K562 (cell line): ENCODE data around the gene ATG10. TPM values are rescaled to one million over a fixed set of nuclear protein-coding genes. Genes with fewer than 3 reads are reported as not detected.

Experiments
- ATAC-seq: fragments of 200-7000 bp; cut with Tn5 transposase; 3 replicates; pipeline ENCODE4 v1.9.1; 2020; ENCODE audit warnings: moderate library complexity
- BruUV-seq: library from RNA; stranded (reverse); fragments of 400-500 nt; replicated peaks from 2 replicates; lab custom pipeline; 2021; lab: Mats Ljungman, UMichigan
- CTCF ChIA-PET: fragments of 300-600 bp; formaldehyde crosslinking; extraction: SDS; loops from one replicate; lab custom pipeline; 2021; ENCODE audit warnings: low intra/inter-chr PET ratio; lab: Yijun Ruan, JAX
- POLR2A ChIA-PET: fragments of 300-600, 350-650 bp; sonication (Branson Sonifier 250); formaldehyde crosslinking; extraction: SDS; loops from one replicate; lab custom pipeline; 2021; ENCODE audit warnings: antibody characterized with exemption, inconsistent platforms; lab: Yijun Ruan, JAX
- DNase-seq, 4 experiments: peaks; one replicate each; pipeline versions ENCODE4 v3.0.0 to v3.0.0-alpha.2; 2011 to 2018; ENCODE audit warnings: low spot score in 3 of 4, mixed read lengths in 3 of 4; ENCODE audit errors: extremely low read depth in 1 of 4
- FAIRE-seq: peaks from 2 replicates; lab custom pipeline; 2011; peaks lifted over from hg19 to GRCh38; lab: Jason Lieb, UNC
- H2AFZ ChIP-seq: 2 replicates; pipeline ENCODE4 v1.6.0; 2011; ENCODE audit warnings: low read depth, low read length, control low read depth, inconsistent platforms
- H3K27ac ChIP-seq: fragments of 200-600 bp; 3 replicates; pipeline ENCODE4 v1.8.0; 2011; ENCODE audit warnings: low read depth, mild to moderate bottlenecking, control low read depth, inconsistent platforms, low read length, moderate library complexity, mixed read lengths; ENCODE audit errors: extremely low read depth
- H3K27me3 ChIP-seq, 2 experiments: fragments of 300-600 bp in 1 of 2; 2 replicates in 1 of 2; 3 replicates in 1 of 2; pipeline versions ENCODE4 v1.6.0 to v1.8.0; 2011; ENCODE audit warnings: inconsistent platforms in 2 of 2, low read length in 2 of 2, mild to moderate bottlenecking in 1 of 2, mixed read lengths in 1 of 2, moderate library complexity in 1 of 2; ENCODE audit not compliant: control insufficient read depth in 2 of 2, insufficient read depth in 2 of 2
- H3K36me3 ChIP-seq: fragments of 300-600 bp; 3 replicates; pipeline ENCODE4 v1.8.0; 2011; ENCODE audit warnings: mild to moderate bottlenecking, low read length, inconsistent platforms; ENCODE audit not compliant: control insufficient read depth, insufficient read depth
- H3K4me1 ChIP-seq, 2 experiments: fragments of 200-600 bp in 1 of 2; replicated peaks in 1 of 2; 2 replicates in 1 of 2; 3 replicates in 1 of 2; pipeline versions ENCODE4 v1.5.1 to v1.8.0; 2011; ENCODE audit warnings: inconsistent platforms in 2 of 2, low read length in 2 of 2, mild to moderate bottlenecking in 1 of 2, mixed read lengths in 1 of 2, moderate library complexity in 1 of 2; ENCODE audit not compliant: control insufficient read depth in 2 of 2, insufficient read depth in 2 of 2
- H3K4me2 ChIP-seq: 2 replicates; pipeline ENCODE4 v1.6.1; 2011; ENCODE audit warnings: low read length, control low read depth, inconsistent platforms, mixed read lengths; ENCODE audit not compliant: insufficient read depth
- H3K4me3 ChIP-seq: fragments of 200-600 bp; sonication (generic), shearing (Covaris generic); 2 replicates; pipeline ENCODE4 v1.5.1; 2016; ENCODE audit warnings: control low read depth, inconsistent platforms
- H3K79me2 ChIP-seq: fragments of 200-600 bp; 3 replicates; pipeline ENCODE4 v1.8.0; 2011; ENCODE audit warnings: low read length, inconsistent platforms; ENCODE audit not compliant: control insufficient read depth, insufficient read depth
- H3K9ac ChIP-seq, 2 experiments: 2 replicates each; pipeline versions ENCODE4 v1.6.0 to v1.6.1; 2011; ENCODE audit warnings: low read depth in 2 of 2, low read length in 2 of 2, control low read depth in 1 of 2, inconsistent platforms in 1 of 2, mild to moderate bottlenecking in 1 of 2, mixed read lengths in 1 of 2; ENCODE audit not compliant: insufficient read depth in 1 of 2
- H3K9me1 ChIP-seq: one replicate; pipeline ENCODE4 v1.6.0; 2011; ENCODE audit warnings: inconsistent platforms, mild to moderate bottlenecking, low read length, moderate library complexity; ENCODE audit not compliant: control insufficient read depth, insufficient read depth
- H3K9me3 ChIP-seq: replicated peaks from 2 replicates; pipeline ENCODE4 v1.5.1; 2011; ENCODE audit warnings: low read depth, low read length, inconsistent platforms; ENCODE audit not compliant: control insufficient read depth, insufficient read depth
- H4K20me1 ChIP-seq: replicated peaks from 2 replicates; pipeline ENCODE4 v1.6.1; 2011; ENCODE audit warnings: low read length, inconsistent platforms, mixed read lengths; ENCODE audit not compliant: control insufficient read depth, insufficient read depth
- FUS ChIP-seq: fragments of 200-400 bp; formaldehyde crosslinking; optimal IDR thresholded peaks from 2 replicates; pipeline ENCODE3; 2017; ENCODE audit warnings: low read depth, low read length
- HDAC6 ChIP-seq: IDR thresholded peaks from 2 replicates; pipeline ENCODE4 v1.6.1; 2012; ENCODE audit warnings: low read depth, mild to moderate bottlenecking, control low read depth, inconsistent platforms, low read length, moderate library complexity
- PBX2 ChIP-seq, 2 experiments: IDR thresholded peaks in 1 of 2; conservative IDR thresholded peaks in 1 of 2; 2 replicates each; pipeline ENCODE4 v1.6.1; 2016; ENCODE audit warnings: low read depth in 2 of 2, mild to moderate bottlenecking in 1 of 2, missing compliant biosample characterization in 1 of 2, missing genetic modification characterization in 1 of 2, moderate library complexity in 1 of 2
- RBM25 ChIP-seq: fragments of 200-400 bp; formaldehyde crosslinking; IDR thresholded peaks from 2 replicates; pipeline ENCODE4 v1.6.1; 2018; ENCODE audit warnings: low read length, low read depth, moderate library complexity; ENCODE audit not compliant: severe bottlenecking
- in situ Hi-C: fragments of 300-500 bp; cut with MboI; formaldehyde crosslinking; loops from 4 replicates; pipeline ENCODE4 v1.15.0; 2018; ENCODE audit warnings: inconsistent platforms, mixed read lengths
- intact Hi-C: fragments of 100-400 bp; cut with micrococcal nuclease; formaldehyde crosslinking; loops from 2 replicates; pipeline ENCODE4 v1.14.2; 2022
- polyA plus RNA-seq, 8 experiments: library from polyadenylated mRNA; depleted of rRNA in 4 of 8; stranded (reverse) in 5 of 8; unstranded in 3 of 8; fragments of >200 nt; fragmentation: Nextera tagmentation in 2 of 8; fragmentation: Illumina TruSeq in 1 of 8; extraction: Ambion mirVana in 2 of 8; extraction: Trizol in 1 of 8; gene quantifications; 2 replicates each; pipeline versions ENCODE4 v1.2.1 to v1.2.3, GENCODE V29; 2011 to 2014; ENCODE audit warnings: inconsistent platforms in 1 of 8, missing spikeins in 1 of 8
- total RNA-seq, 7 experiments: library from RNA; depleted of rRNA in 6 of 7; stranded (reverse); fragments of >200 nt in 6 of 7; fragmentation: Illumina TruSeq in 2 of 7; extraction: Trizol in 2 of 7; gene quantifications; 2 replicates each; pipeline versions ENCODE4 v1.2.1 to v1.2.3, GENCODE V29; 2011 to 2021; ENCODE audit warnings: low replicate concordance in 1 of 7
- TF ChIP-seq, protein P1 (sequence below): fragments of 450-650 bp; IDR thresholded peaks from 2 replicates; pipeline ENCODE4 v1.6.1; 2016

The ATG10 gene
- total and polyA plus RNA-seq, 9 of the 15 experiments (the other 6 are each of a cell fraction or from before 2014, with no cell fraction given) = 7.0 to 18.8 (median 14.6) TPM

DNA sequence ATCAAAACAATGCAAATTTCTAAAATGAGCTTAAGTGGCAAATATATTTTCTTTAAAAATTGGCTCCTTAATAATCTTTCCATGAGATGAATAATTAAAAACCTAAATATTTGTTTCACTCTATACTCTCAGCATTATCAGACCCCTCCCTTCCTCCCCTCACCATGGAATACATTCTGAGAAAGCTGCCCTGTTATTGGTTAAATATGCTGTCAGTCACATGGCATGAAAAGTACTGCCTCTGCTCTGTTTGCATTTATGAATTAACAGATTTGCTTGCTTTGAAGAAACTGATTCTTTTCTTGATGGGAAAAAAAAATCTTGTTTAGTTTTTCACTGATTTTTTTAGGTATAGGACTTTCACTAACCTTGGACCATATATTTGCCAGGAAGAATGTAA lies 323.3 kb downstream of the ATG10 start:
- CTCF ChIA-PET = no interaction called here
- H3K9me3 ChIP-seq = no peaks in the 10 kb centered on the region
- no peaks in the 10 kb centered on the region for H3K36me3 ChIP-seq
- peak; percentile 46; the same call in 1 of the 3 replicates for ATAC-seq
- no peaks in the 10 kb centered on the region for H3K27me3 ChIP-seq
- no peak overlapping the region for H2AFZ ChIP-seq
- no peak for TF ChIP-seq HDAC6
- no peak for TF ChIP-seq FUS
- TF ChIP-seq, protein P1, sequence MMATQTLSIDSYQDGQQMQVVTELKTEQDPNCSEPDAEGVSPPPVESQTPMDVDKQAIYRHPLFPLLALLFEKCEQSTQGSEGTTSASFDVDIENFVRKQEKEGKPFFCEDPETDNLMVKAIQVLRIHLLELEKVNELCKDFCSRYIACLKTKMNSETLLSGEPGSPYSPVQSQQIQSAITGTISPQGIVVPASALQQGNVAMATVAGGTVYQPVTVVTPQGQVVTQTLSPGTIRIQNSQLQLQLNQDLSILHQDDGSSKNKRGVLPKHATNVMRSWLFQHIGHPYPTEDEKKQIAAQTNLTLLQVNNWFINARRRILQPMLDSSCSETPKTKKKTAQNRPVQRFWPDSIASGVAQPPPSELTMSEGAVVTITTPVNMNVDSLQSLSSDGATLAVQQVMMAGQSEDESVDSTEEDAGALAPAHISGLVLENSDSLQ = peak; percentile 96
- peak; percentile 25 for TF ChIP-seq RBM25
- TF ChIP-seq PBX2 (CRISPR knock-in tag; IDR thresholded peaks at IDR 0.05; ENCODE audit: low read depth) = peak; percentile 54
- peak; percentile 68 for TF ChIP-seq PBX2 (tag; conservative IDR thresholded peaks at IDR 0.05; ENCODE audit: low read depth)
- peaks cover under 1 to 2% of the 10 kb centered on the region in 2 experiments; a peak in 1 of 5 replicates for H3K4me1 ChIP-seq
- no TSS peak for BruUV-seq
- H3K4me3 ChIP-seq = no peak overlapping the region
- H3K9me1 ChIP-seq = no peaks in the 10 kb centered on the region
- H3K9ac ChIP-seq = no peak overlapping the region
- peak; percentile 73 for FAIRE-seq
- no peak overlapping the region for H3K27ac ChIP-seq
- in situ Hi-C loops = no loop called here
- DNase-seq = peak in 2 of 4 experiments; percentile 30 to 36
- intact Hi-C loops = loop anchor here (5.0 kb wide), 1 partner anchor 58 kb away; no protein-coding TSS in a partner anchor
- POLR2A ChIA-PET = interaction anchor here (2.5 kb wide), 1 partner anchor 17 kb away, joined by 9 read pairs; the partner anchor contains the start of gene RPS23
- no peaks in the 10 kb centered on the region for H4K20me1 ChIP-seq
- no peak overlapping the region for H3K4me2 ChIP-seq
- H3K79me2 ChIP-seq = no peaks in the 10 kb centered on the region
